GM19438 (cell line): ENCODE data around the gene LCE4A.

Experiments
- ATAC-seq: cut with Tn5 transposase; IDR thresholded peaks from one replicate; pipeline ENCODE4 v1.9.1; 2021; ENCODE audit warnings: low read depth; ENCODE audit not compliant: unreplicated experiment

Gene LCE4A

DNA sequence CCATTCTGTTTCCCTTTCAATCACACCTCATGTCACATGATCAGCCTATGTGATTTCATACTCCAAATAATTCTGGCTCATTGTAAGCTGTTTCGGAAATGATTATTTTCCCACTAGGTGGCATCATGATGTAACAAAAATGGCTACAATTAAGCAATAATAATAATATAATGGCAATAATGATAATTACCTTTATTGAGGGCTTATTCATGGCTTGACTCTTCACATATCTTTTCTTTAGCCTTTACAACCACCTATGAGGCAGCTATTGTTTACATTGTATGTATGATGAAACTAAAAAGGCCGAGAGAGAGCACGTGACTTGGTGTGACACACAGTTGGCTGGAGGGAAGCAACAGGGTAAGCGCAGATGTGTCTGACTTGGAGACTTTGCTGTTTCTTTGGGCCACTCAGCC, 37.3 kb downstream of the LCE4A start:
- no peak for ATAC-seq

DNA sequence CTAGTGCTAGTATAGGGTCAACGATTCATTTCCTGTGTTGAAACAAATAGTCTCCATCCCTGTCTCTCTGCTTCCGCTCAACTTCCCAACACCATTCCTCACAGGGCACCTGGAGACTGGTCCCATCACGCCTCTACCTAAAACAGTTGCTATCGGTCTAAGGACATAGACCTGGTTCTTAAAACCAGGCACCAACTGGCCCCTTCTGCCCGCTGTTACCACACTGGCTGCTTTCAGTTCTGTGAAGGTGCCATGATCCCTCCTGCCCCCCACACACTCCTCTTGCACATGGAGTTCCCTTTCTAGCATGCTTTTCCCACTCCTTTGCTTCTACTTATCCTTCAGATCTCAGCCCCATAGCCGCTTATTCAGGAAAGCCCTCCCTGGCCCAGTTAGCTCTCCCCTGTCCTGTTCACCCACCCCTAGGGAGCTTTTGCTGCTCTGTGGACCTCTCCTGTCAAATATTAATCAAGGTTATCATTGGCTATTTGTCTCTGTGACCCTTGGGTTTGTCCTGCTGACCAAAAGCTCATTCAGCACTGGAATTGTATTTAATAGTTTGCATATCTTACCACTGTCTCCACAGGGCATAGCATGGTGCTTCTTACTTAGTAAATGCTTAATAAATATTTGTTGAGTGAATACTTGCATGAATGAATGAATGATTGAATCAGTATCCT, 37.9 kb downstream of the LCE4A start:
- ATAC-seq, result no peak

DNA sequence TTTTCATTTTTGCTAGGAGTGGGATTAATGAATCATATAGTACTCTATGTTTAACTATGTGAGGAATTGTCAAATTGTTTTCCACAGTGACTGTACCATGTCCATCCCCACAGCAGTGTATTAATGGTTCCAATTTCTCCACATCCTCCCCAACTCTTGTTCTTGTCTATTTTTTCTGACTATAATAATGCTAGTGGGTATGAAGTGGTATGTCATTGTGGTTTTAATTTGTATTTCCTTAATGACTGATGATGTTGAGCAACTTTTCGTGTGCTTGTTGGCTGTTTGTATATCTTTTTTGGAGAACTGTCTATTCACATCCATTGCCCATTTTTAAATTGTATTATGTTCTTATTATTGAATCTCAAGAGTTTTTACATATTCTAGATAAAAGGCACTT, 39.9 kb downstream of the LCE4A start:
- ATAC-seq, result no peak

DNA sequence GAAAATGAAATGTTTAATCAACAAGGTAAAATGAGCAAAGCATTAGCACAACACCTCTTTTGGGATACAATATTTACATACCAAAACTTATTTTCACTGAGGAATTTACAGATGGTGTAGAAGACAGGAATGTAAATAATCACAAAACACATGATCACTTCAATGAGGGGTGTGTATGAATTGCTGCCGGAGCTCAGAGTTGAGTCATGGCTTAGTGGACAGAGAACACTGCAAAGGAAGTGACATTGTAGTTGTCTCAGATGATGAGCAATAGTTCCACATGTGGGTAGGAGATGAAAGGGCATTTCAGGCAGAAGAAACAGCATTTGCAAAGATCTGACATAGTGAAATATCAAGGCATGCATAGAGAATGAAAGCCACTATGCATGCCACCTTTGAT, 44.3 kb downstream of the LCE4A start:
- ATAC-seq, result no peak

DNA sequence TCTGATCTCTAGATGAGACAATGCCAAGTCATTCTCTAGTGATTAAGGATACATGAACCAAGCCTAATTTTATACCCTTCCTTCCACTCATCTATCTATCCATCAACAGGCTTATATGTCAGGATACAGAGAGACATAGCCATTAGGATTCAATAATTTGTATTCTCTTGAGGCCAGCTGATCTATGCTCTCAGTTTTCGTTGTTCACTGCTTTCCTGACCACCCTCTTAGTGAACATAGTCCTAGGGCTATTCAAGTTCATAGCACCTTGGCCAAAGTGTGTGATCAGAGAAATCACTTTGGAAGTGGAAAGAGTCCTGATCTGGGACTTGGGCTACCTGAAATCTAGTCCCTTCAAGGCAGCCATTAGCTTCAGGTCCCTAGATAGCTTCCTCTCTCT, 45.6 kb downstream of the LCE4A start:
- ATAC-seq, result no peak

DNA sequence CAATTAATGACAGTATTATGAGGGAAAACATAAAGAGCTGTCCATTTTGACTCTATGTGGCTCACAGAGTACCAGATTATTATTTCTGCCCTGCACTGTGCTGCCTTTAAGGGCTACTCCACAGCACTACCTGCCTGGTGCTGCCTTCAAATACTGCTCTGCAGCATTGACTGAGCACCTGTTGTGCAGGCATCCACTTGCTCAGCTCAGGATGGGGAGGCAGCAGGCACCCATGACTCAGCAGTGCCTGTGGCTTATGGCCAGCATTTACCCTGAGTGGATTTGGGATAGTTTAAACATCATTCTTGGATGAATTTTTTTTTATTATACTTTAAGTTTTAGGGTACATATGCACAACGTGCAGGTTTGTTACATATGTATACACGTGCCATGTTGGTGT, 48.9 kb downstream of the LCE4A start:
- no peak for ATAC-seq

DNA sequence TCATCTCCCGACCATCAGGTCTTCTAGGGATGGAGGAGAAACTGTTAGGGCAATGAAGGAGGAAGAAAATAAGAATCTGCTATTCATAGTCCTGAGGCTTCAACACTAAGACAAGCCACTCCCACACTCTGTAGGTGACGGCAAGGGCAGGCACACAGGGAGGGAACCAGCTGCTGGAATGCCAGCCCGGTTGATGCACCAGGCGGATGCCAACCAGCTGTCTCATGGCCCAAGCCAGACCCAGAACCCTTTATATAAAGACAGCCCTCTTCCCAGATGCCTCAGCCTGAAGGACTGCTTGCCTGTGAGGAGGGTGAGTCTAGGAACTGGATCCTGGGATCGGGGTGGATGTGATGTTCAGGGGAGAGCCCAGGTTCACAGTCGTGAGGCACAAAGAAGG, 49.8 kb downstream of the LCE4A start, which contains the start of gene KPRP:
KPRP (plus strand) TSS at position 279 of the 400 bp plus-strand sequence. CDS start 1,564 bp downstream, outside the sequence.
- ATAC-seq, result no peak

DNA sequence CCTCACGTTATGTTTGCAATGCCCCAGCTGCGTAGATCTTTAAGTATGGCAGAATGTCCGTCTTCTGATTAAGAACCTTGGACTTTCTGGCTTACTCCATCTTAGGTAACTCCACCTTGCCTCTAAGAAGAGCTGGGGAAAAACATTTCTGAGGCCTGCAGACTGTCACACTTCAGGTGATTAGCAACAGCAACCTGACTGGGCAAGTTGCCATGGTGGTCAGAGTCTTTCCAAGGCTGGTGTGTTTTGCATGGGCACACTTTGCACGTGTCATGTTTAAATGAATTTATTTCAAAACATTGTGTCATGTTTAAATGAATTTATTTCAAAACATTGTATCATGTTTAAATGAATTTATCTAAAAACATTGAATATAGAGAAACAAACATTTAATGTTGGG, 50.7 kb downstream of the LCE4A start:
- ATAC-seq, result no peak
